Dedifferentiated amniotic fluid mesenchymal stem cell (primary cell): ENCODE measurements around the gene DCAF10.
"Not testable (repeated sequence)": the region's sequence is repeated elsewhere in the genome, so short reads cannot be mapped to it uniquely, and the experiment has no call there.

Source experiments
- DNase-seq: peaks from one replicate; pipeline ENCODE4 v3.0.0-alpha.2; 2016; ENCODE audit errors: extremely low spot score

DCAF10 gene

GRCh38 chr9:37792122-37792521, 8.5 kb upstream of the DCAF10 start:
- DNase-seq: no peak

GRCh38 chr9:37796232-37796631, 4.4 kb upstream of the DCAF10 start:
- DNase-seq: no peak

GRCh38 chr9:37798677-37799076, 1.9 kb upstream of the DCAF10 start:
- DNase-seq: no peak

- DNase-seq: no peak
Measured at GRCh38 chr9:37801287-37801850, 772 bp downstream of the DCAF10 start.

- DNase-seq: no peak
Measured at GRCh38 chr9:37801959-37802711, 1.5 kb downstream of the DCAF10 start.

GRCh38 chr9:37806271-37806670, 5.7 kb downstream of the DCAF10 start:
- no peak for DNase-seq

- not testable (repeated sequence) for DNase-seq
Measured at GRCh38 chr9:37809676-37810075, 9.1 kb downstream of the DCAF10 start.

GRCh38 chr9:37811906-37812476, 11.4 kb downstream of the DCAF10 start:
- no peak for DNase-seq

- DNase-seq: no peak
Measured at GRCh38 chr9:37812773-37813379, 12.3 kb downstream of the DCAF10 start.

- no peak for DNase-seq
Measured at GRCh38 chr9:37818849-37819248, 18.3 kb downstream of the DCAF10 start.

GRCh38 chr9:37820142-37820541, 19.5 kb downstream of the DCAF10 start:
- DNase-seq: no peak

- not testable (repeated sequence) for DNase-seq
Measured at GRCh38 chr9:37825174-37825573, 24.6 kb downstream of the DCAF10 start.

GRCh38 chr9:37827483-37828165, 27.0 kb downstream of the DCAF10 start:
- DNase-seq: no peak

- DNase-seq: no peak
Measured at GRCh38 chr9:37835821-37836220, 35.2 kb downstream of the DCAF10 start.

GRCh38 chr9:37836386-37836785, 35.8 kb downstream of the DCAF10 start:
- DNase-seq: no peak

- DNase-seq: peak; percentile 37
Measured at GRCh38 chr9:37839496-37840461, 39.2 kb downstream of the DCAF10 start.

- DNase-seq: peak; percentile 77
Measured at GRCh38 chr9:37840560-37841194, 40.1 kb downstream of the DCAF10 start.

- no peak for DNase-seq
Measured at GRCh38 chr9:37852222-37852621, 51.6 kb downstream of the DCAF10 start.

- DNase-seq: no peak
Measured at GRCh38 chr9:37856551-37856950, 56.0 kb downstream of the DCAF10 start.

GRCh38 chr9:37859043-37859442, 58.4 kb downstream of the DCAF10 start:
- DNase-seq: no peak

GRCh38 chr9:37862530-37862929, 61.9 kb downstream of the DCAF10 start:
- no peak for DNase-seq
